Panc1 (cell line): ENCODE results near the gene DDX55.

Experiments
- REST ChIP-seq, 2 experiments: IDR thresholded peaks; 2 replicates each; pipeline ENCODE4 v1.6.1; 2011 to 2012; ENCODE audit warnings: low read depth in 2 of 2, control low read depth in 1 of 2, low read length in 1 of 2, mild to moderate bottlenecking in 1 of 2, moderate library complexity in 1 of 2; ENCODE audit not compliant: insufficient read depth in 1 of 2
- TF ChIP-seq, protein P1 (sequence below): fragments of 450-650 bp; IDR thresholded peaks from 2 replicates; pipeline ENCODE4 v1.5.1; 2017; ENCODE audit warnings: mild to moderate bottlenecking

- TF ChIP-seq, protein P1, sequence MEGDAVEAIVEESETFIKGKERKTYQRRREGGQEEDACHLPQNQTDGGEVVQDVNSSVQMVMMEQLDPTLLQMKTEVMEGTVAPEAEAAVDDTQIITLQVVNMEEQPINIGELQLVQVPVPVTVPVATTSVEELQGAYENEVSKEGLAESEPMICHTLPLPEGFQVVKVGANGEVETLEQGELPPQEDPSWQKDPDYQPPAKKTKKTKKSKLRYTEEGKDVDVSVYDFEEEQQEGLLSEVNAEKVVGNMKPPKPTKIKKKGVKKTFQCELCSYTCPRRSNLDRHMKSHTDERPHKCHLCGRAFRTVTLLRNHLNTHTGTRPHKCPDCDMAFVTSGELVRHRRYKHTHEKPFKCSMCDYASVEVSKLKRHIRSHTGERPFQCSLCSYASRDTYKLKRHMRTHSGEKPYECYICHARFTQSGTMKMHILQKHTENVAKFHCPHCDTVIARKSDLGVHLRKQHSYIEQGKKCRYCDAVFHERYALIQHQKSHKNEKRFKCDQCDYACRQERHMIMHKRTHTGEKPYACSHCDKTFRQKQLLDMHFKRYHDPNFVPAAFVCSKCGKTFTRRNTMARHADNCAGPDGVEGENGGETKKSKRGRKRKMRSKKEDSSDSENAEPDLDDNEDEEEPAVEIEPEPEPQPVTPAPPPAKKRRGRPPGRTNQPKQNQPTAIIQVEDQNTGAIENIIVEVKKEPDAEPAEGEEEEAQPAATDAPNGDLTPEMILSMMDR, result no peak
- no peak for TF ChIP-seq REST (IDR thresholded peaks at IDR 0.05; ENCODE audit: insufficient read depth in 1 of 2, low read depth in 2 of 2, low read length in 1 of 2)
These were observed 58.3 kb downstream of the DDX55 start for GRCh38 chr12:123659996-123660727.
